Inflammatory macrophage treated with lipopolysaccharide for 4 hours (primary cell): ENCODE results near the gene PI4KA.

Experiments used
- DNase-seq: peaks from one replicate; pipeline ENCODE4 v3.0.0-alpha.2; 2020

Gene PI4KA

DNA sequence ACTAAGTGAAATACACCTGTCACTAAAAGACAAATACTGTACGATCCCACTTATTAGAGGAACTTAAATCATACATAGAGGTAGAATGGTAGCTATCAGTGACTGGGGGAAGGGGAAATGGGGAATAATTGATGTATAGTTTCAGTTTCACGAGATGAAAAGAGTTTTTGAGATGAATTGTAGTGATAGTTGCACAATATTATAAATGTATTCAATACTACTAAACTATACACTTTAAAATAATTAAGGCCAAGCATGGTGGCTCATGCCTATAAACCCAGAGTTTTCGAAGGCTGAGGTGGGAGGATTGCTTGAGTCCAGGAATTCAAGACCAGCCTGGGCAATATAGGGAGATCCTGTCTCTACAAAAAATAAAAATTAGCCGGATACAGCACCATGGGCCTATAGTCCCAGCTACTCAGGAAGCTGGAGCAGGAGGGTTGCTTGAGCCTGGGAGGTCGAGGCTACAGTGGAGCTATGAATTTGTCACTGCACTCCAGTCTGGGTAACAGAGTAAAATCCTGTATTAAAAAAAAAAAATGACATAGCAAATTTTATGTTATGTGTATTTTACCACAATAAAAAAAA, 44.3 kb downstream of the PI4KA start:
- no peak for DNase-seq

GRCh38 chr22:20813056-20813455, 45.6 kb downstream of the PI4KA start:
- no peak for DNase-seq

DNA sequence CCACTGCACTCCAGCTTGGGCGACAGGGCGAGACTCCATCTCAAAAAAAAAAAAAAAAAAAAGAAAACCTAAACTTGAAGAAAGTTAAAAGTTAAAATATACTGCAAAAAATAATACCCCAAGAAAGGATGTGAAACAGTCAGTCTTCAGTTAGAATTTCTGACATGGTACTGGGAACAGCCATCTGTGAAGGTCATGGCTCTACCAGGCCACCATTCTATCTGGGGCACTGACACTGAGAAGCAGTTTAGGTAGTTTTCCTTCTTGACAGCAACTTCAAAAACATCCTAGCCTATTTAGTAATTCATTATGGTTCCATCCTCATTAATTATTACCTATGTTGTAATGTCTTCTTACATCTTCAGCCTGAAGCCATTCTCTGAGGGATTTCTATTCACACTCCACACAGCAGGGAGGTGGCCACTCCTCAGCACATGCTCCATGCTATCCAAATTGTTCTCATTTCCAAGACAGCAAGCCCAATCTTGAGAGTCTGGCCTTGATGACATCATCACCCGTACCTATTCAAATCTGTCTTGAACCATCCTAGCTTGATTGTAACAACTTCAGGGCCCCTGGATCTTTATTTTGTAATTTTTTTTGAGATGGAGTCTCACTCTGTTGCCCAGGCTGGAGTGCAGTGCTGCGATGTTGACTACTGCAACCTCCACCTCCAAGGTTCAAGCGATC, 46.5 kb downstream of the PI4KA start:
- no peak for DNase-seq

DNA sequence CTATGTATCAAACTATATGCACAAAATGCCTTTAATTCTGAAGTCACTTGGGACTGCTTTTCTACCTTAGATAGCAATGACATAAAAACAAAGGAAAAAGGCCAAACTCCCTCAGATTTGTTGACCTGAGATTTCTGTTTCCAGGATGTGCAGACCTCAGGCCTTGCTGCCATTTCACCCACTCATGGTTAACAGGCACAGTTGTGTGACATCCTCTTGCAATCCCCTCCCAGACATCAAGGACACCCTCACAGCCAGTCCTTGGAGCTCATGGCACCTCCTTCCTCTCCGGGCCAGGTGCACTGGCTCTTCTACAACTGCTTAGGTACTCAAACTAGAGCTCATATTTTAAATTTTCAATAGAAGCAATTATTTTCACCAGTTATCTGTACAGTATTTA, 47.4 kb downstream of the PI4KA start:
- DNase-seq, result no peak

GRCh38 chr22:20810645-20811044, 48.0 kb downstream of the PI4KA start:
- no peak for DNase-seq

DNA sequence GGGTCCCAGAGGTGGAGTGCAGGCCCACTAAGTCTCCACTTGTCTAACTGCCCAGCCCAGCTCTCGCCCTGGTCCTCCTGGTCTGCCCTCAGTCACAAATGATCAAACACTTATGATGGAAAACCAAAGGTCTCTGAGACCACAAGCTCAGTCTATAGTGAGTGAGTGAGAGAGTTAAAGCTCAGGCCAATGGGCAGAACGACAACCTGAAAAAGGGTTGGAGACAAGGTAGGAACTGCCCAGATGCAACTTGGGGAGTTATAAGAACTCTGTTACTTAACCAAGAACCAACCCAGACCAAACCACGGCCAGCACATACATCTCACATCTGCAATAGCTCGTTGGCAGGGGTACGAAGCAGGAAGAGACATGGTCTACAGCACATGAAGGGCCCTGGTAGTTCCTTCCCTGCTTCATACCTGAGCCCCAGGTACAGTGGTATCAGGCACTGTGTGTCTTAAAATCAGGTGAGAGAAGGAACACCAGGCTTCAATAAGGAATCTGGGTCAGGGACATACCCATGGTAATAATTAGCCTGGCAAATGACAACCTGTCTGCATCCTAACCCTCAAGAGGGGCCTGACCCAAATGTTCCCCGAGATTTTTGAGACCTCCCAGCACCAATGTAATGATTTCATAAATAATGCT, 48.9 kb downstream of the PI4KA start:
- DNase-seq, result no peak

- DNase-seq, result no peak
Observed at GRCh38 chr22:20808844-20809243, 49.8 kb downstream of the PI4KA start.

DNA sequence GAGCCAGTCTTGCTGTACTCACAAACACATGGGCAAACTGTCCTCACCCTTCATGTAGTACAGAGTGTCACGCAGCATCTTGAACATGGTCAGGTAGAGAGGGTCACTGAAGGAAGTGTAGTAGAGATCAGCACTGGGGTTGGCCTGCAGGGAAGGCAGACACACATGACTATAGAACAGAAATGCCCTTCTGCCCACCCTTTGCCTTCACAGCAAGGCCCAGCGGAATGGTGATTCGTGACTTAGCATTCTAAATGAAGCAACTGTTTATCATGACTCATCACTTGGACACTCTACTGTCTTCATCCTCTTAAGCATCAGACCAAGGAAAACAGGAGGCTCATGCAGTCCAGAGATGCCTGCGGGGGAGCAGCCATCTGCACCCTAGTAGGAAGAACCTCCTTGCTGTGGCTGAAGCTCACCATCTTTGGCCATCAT, 51.3 kb downstream of the PI4KA start:
- no peak for DNase-seq

- no peak for DNase-seq
Observed at GRCh38 chr22:20805972-20806471, 52.6 kb downstream of the PI4KA start.

GRCh38 chr22:20804650-20805049, 54.0 kb downstream of the PI4KA start:
- DNase-seq, result no peak

- no peak for DNase-seq
Observed at GRCh38 chr22:20803696-20804324, 54.8 kb downstream of the PI4KA start.

DNA sequence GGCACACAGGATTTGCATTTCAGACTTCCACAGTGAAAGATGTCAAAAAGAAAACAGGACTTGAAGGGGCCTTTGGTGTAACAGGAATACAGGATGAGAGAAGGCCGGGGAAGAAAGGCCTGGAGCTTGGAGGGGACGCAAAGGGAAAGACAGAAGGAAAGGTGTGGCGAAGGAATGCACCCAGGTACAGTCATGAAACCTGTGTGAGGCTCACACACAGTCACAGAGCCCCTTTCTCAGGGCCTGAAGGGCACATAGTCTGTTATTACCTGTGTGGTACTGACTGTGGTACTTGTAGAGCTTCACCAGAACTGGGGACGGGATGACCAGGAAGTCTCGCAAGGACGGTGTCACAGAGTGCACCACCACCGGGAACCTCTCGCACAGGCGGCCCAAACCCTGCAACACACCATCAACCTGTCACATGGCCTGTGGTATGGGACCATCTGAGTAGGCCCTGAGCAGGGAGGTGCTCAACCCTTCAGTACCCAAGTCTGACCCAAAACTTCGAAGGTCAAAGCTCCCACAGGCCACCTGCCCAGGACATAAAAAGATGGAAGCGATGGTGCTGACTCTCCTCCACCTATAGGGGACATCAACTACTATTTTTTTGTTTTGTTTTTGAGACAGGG, 55.6 kb downstream of the PI4KA start:
- DNase-seq, result no peak

GRCh38 chr22:20802452-20802851, 56.2 kb downstream of the PI4KA start:
- no peak for DNase-seq

DNA sequence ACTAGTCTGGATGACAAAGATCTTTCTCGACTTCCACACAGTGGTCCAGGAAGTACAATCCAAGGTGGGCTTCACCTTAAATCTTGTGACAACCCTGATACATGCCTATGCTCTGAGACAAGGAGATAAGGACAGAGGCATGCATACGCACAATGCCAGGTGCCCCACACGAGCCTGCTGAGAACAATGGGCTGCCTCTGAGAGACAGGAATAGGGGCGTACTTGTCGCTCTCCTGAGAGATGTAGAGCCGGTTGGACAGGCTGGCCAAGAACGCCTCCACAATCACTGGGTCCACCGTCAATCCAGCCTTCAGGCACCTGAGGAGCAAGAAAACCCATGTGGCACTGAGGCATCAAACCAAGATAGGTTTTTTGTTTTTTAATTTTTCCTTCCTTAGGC, 59.2 kb downstream of the PI4KA start:
- DNase-seq, result no peak

DNA sequence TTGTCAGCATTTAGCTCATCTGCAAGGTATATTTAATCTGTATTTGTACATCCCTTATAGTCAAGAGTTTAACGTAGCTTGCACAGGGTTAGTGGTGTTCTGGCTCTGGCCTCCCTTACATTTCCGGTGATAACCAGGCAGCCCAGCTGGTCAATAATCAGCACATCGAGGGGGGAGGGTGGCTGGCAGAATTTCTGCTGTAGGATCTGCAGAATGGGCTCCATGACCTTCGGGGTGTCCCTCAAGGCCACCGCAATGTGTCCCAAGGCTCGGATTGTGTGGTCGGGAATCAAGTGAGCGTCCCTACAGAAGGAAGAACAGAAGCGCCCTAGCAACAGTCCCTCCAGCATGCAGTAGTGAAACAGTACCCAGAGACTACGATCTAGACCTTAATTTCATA, 59.6 kb downstream of the PI4KA start:
- no peak for DNase-seq

- no peak for DNase-seq
Observed at GRCh38 chr22:20798218-20798617, 60.4 kb downstream of the PI4KA start.

DNA sequence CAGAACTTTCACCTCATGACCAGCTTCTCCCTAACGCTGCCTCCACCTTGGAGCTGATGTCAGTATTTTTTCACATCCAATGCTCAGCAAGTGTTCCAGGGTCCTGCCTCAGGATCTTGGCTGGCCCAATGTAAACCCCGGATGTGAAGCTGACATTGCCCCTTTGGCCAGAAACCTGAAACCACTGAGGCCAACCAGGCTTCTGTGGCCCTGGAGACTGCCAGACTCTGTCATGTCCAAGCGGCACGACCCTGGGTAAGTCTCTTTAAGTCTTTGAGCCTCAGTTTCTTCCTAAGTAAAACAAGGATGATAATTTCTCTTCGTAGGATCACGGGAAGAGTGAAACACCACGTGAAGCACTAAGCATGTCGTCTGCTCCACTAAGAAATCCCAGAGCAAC, 61.9 kb downstream of the PI4KA start:
- DNase-seq, result no peak

DNA sequence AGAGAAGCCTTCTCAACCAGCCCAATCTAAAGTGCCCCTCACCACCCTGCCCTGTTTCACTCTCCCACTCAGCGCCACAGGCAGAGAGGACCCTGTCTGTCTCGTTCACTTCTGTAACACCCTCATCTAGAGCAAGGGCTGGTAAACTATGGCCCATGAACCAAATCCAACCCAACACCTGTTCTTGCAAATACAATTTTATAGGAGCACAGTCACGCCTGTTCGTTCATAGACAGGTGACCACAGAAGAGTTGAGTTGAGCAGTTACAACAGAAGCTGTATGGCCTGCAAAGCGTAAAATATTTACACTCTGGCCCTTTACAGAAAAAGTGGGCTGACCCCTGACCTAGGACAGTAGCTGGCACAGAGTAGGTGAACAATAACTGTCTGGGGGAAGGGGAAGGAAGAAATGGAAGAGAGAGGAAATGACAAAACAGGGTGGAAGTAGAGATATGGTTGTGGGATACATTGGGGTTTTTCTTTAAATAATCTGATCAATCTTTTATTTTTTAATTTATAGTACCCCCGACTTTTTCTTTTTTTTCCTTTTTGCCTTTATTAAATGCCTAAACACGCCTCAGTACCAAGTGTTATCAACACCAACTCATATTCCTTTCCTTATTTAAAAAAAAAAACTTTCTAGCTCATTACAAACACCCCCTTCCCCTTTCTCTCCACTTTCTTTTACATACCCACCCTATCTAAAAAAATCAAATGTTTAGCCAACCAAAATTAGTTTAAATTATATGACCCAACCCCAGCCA, 63.8 kb downstream of the PI4KA start:
- DNase-seq, result no peak

- DNase-seq, result no peak
Observed at GRCh38 chr22:20793748-20794649, 64.6 kb downstream of the PI4KA start.

- DNase-seq, result peak; percentile 29
Observed at GRCh38 chr22:20792966-20793728, 65.5 kb downstream of the PI4KA start.
